Measurements from ENCODE around the gene CELF4. TPM values are rescaled to one million over a fixed set of nuclear protein-coding genes. Genes with fewer than 3 reads are reported as not detected.

Gene CELF4
- total and polyA plus RNA-seq, 2 donors (not counting 3 experiments of a cell fraction or from before 2014, with no cell fraction given): not detected

GRCh38 chr18:37604032-37604431 is 38.4 kb upstream of the CELF4 start:
- Histone ChIP-seq H3K27me3 (ENCODE audit: control insufficient read depth in 2 of 2, insufficient read depth in 2 of 2, low read length in 2 of 2) (no peaks in the 10 kb centered on the region), H3K9ac (replicated peaks; ENCODE audit: extremely low read depth, insufficient read depth, low read length) (no peak overlapping the region), H3K4me1 (ENCODE audit: control insufficient read depth, extremely low read depth, insufficient read depth, low read length) (no peaks in the 10 kb centered on the region), H3K9me1 (replicated peaks; ENCODE audit: control insufficient read depth, extremely low read depth, insufficient read depth, low read length) (no peaks in the 10 kb centered on the region), H3K27ac (ENCODE audit: insufficient read depth, low read depth, low read length) (no peak overlapping the region), H3K4me2 (ENCODE audit: insufficient read depth, low read length) (no peak overlapping the region), H4K20me1 (replicated peaks; ENCODE audit: control insufficient read depth, extremely low read depth, insufficient read depth, low read length) (no peaks in the 10 kb centered on the region), H3K79me2 (ENCODE audit: control insufficient read depth, insufficient read depth, low read length) (no peaks in the 10 kb centered on the region), H3K4me3 (replicated peaks in 1 of 3; ENCODE audit: insufficient read depth in 1 of 3, low read depth in 1 of 3, low read length in 3 of 3) (no peak overlapping the region), H3K36me3 (ENCODE audit: control insufficient read depth in 2 of 2, extremely low read depth in 1 of 2, insufficient read depth in 2 of 2, low read length in 2 of 2) (no peaks in the 10 kb centered on the region), H3K9me3 (replicated peaks; ENCODE audit: control insufficient read depth, insufficient read depth, low read length) (peaks cover 3% of the 10 kb centered on the region), H2AFZ (ENCODE audit: low read depth, low read length) (no peak overlapping the region)
- intact Hi-C loops (cut with micrococcal nuclease) (no loop called here), dilution Hi-C loops (cut with MboI; ENCODE audit: extremely low pct_ligation_motif_present, low sequenced_read_pairs) (no loop called here)
- BruUV-seq (replicated peaks): no TSS peak
- CTCF ChIA-PET: no interaction called here
- POLR2A ChIA-PET: no interaction called here
- FAIRE-seq (no peak), DNase-seq (ENCODE audit: low read depth, low spot score) (no peak)
- TF ChIP-seq POLR2AphosphoS5 (IDR thresholded peaks at IDR 0.05; ENCODE audit: insufficient read depth, low read depth, low read length) (no peak), GATA2 (IDR thresholded peaks at IDR 0.05; ENCODE audit: insufficient read depth, insufficient read length, low read depth, low read length) (no peak), POLR2A (IDR thresholded peaks at IDR 0.05; ENCODE audit: low read depth, low read length) (no peak), FOS (IDR thresholded peaks at IDR 0.05; ENCODE audit: borderline replicate concordance, insufficient read depth, low read length) (no peak), MYC (IDR thresholded peaks at IDR 0.05; ENCODE audit: low read depth, low read length) (no peak), JUN (IDR thresholded peaks at IDR 0.05; ENCODE audit: borderline replicate concordance, insufficient read depth, insufficient read length, low read depth) (no peak), EZH2 (IDR thresholded peaks at IDR 0.05; ENCODE audit: borderline replicate concordance, low read depth, low read length, severe bottlenecking) (no peak), CTCF (IDR thresholded peaks at IDR 0.05; ENCODE audit: extremely low read depth in 1 of 2, insufficient read depth in 1 of 2, low read depth in 1 of 2, low read length in 2 of 2) (no peak)
- TF ChIP-seq, protein P1, sequence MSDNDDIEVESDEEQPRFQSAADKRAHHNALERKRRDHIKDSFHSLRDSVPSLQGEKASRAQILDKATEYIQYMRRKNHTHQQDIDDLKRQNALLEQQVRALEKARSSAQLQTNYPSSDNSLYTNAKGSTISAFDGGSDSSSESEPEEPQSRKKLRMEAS (IDR thresholded peaks at IDR 0.05; ENCODE audit: insufficient read depth, insufficient read length): no peak
